Mammary epithelial cell (primary cell): ENCODE measurements around the gene CAPN11.

Experiments
- EZH2 ChIP-seq: IDR thresholded peaks from 2 replicates; pipeline ENCODE4 v1.6.1; 2012; ENCODE audit warnings: low read length, inconsistent platforms, borderline replicate concordance
- TF ChIP-seq, protein P1 (sequence below), 2 donors: IDR thresholded peaks in 1 of 2; conservative IDR thresholded peaks in 1 of 2; 2 replicates each; pipeline ENCODE4 v1.5.1; 2011 to 2012; ENCODE audit warnings: inconsistent platforms in 2 of 2, low read length in 2 of 2, mild to moderate bottlenecking in 2 of 2, control low read depth in 1 of 2, low read depth in 1 of 2; ENCODE audit not compliant: insufficient read depth in 1 of 2; ENCODE audit errors: extremely low read depth in 1 of 2

DNA sequence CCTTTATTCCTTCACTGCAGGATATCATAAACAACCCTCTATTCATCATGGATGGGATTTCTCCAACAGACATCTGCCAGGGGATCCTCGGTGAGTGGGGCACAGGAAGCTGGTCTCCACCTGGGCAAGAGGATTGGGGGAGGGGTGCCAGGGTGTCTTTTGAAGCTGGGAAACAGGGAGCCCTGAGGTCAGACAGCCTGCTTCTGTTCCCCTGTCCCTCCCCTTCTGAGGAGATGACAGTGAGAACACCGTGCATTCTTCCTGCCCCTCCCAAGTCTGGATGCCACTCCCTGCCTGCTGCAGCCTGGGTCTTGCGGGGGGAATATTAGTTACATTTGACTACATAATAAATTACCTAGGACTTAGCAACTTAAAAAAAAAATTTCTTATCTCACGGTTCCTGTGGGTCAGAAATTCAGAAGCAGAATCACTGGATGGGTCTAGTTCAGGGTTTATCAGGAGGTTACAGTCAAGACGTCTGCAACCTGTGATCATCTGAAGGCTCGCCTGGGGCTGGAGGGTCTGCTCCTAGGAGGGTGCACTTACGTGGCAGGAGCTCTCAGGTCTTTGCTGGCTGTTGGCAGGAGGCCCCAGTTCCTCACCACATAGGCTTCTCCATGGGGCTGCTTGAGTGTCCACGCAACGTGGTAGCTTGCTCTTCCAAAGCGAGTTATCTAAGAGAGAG lies 11.4 kb downstream of the CAPN11 start:
- TF ChIP-seq, protein P1, sequence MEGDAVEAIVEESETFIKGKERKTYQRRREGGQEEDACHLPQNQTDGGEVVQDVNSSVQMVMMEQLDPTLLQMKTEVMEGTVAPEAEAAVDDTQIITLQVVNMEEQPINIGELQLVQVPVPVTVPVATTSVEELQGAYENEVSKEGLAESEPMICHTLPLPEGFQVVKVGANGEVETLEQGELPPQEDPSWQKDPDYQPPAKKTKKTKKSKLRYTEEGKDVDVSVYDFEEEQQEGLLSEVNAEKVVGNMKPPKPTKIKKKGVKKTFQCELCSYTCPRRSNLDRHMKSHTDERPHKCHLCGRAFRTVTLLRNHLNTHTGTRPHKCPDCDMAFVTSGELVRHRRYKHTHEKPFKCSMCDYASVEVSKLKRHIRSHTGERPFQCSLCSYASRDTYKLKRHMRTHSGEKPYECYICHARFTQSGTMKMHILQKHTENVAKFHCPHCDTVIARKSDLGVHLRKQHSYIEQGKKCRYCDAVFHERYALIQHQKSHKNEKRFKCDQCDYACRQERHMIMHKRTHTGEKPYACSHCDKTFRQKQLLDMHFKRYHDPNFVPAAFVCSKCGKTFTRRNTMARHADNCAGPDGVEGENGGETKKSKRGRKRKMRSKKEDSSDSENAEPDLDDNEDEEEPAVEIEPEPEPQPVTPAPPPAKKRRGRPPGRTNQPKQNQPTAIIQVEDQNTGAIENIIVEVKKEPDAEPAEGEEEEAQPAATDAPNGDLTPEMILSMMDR (conservative IDR thresholded peaks at IDR 0.05 in 1 of 2, IDR thresholded peaks at IDR 0.05 in 1 of 2; ENCODE audit: extremely low read depth in 1 of 2, insufficient read depth in 1 of 2, low read depth in 1 of 2, low read length in 2 of 2) = no peak
- TF ChIP-seq EZH2 = no peak
